22Rv1 (cell line): ENCODE measurements around the gene SBDS.

ENCODE experiments used
- ZFX ChIP-seq: fragments of 450-650 bp; IDR thresholded peaks from 2 replicates; pipeline ENCODE4 v1.6.1; 2017; ENCODE audit warnings: antibody characterized with exemption, borderline replicate concordance
- TF ChIP-seq, protein P1 (sequence below): fragments of 450-650 bp; IDR thresholded peaks from 2 replicates; pipeline ENCODE4 v1.5.1; 2017; ENCODE audit warnings: mild to moderate bottlenecking

GRCh38 chr7:66957595-66958290 lies 37.6 kb downstream of the SBDS start:
- TF ChIP-seq, protein P1, sequence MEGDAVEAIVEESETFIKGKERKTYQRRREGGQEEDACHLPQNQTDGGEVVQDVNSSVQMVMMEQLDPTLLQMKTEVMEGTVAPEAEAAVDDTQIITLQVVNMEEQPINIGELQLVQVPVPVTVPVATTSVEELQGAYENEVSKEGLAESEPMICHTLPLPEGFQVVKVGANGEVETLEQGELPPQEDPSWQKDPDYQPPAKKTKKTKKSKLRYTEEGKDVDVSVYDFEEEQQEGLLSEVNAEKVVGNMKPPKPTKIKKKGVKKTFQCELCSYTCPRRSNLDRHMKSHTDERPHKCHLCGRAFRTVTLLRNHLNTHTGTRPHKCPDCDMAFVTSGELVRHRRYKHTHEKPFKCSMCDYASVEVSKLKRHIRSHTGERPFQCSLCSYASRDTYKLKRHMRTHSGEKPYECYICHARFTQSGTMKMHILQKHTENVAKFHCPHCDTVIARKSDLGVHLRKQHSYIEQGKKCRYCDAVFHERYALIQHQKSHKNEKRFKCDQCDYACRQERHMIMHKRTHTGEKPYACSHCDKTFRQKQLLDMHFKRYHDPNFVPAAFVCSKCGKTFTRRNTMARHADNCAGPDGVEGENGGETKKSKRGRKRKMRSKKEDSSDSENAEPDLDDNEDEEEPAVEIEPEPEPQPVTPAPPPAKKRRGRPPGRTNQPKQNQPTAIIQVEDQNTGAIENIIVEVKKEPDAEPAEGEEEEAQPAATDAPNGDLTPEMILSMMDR, result no peak
- TF ChIP-seq ZFX, result no peak
